SJSA1 (cell line): ENCODE results near the gene EFCAB3. TPM values are rescaled to one million over a fixed set of nuclear protein-coding genes. Genes with fewer than 3 reads are reported as not detected.
"Not testable (repeated sequence)": the region's sequence is repeated elsewhere in the genome, so short reads cannot be mapped to it uniquely, and the experiment has no call there.

Source experiments
- DNase-seq, 2 experiments: peaks; one replicate each; pipeline ENCODE4 v3.0.0-alpha.2; 2015 to 2020; ENCODE audit warnings: low spot score in 2 of 2, low read depth in 1 of 2
- H3K27ac ChIP-seq: fragments of 250-450 bp; sonication (Bioruptor Pico); 2 replicates; pipeline ENCODE4 v1.5.1; 2020; ENCODE audit warnings: mild to moderate bottlenecking, moderate library complexity
- H3K27me3 ChIP-seq: fragments of 250-450 bp; sonication (Bioruptor Pico); replicated peaks from 2 replicates; pipeline ENCODE4 v1.5.1; 2020; ENCODE audit warnings: mild to moderate bottlenecking, moderate library complexity
- H3K36me3 ChIP-seq: fragments of 250-450 bp; sonication (Bioruptor Pico); 2 replicates; pipeline ENCODE4 v1.5.1; 2020; ENCODE audit warnings: mild to moderate bottlenecking
- H3K4me1 ChIP-seq: fragments of 250-450 bp; sonication (Bioruptor Pico); replicated peaks from 2 replicates; pipeline ENCODE4 v1.6.1; 2021; ENCODE audit warnings: mild to moderate bottlenecking
- H3K4me3 ChIP-seq: fragments of 250-450 bp; sonication (Bioruptor Pico); 2 replicates; pipeline ENCODE4 v1.5.1; 2020; ENCODE audit warnings: mild to moderate bottlenecking
- H3K9me3 ChIP-seq: fragments of 250-450 bp; sonication (Bioruptor Pico); replicated peaks from 2 replicates; pipeline ENCODE4 v1.5.1; 2020; ENCODE audit warnings: mild to moderate bottlenecking
- total RNA-seq: library from RNA; depleted of rRNA; stranded (reverse); fragments of >200 nt; shearing (Covaris generic); gene quantifications from 2 replicates; pipeline ENCODE4 v1.2.3, GENCODE V29; 2014; rRNA removed

Gene EFCAB3
- not detected in 2 replicates for total RNA-seq

DNA sequence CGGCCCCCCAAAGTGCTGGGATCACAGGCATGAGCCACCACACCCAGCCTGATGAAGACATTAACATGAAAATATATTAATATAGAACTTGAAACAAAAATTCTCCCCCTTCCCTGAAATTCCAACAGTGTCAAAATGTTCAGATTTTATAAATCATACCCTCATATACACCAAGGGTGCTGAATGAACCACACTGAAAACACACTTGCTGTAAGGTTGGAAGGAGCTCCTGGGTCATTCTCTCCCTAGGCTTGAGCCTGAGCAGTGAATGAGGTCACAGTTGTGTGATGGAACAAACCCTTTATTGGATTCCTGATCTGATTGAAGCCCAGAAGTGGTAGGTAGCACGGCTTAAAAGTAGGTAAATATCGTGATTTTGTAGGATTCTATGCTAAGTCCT, at the start of gene EFCAB3:
Gene EFCAB3 (plus strand): TSS at position 301 of the 400 bp plus-strand sequence. CDS start 2,427 bp downstream, outside the sequence.
- no peaks in the 10 kb centered on the region for H3K4me1 ChIP-seq
- H3K27me3 ChIP-seq: peaks cover 44% of the 10 kb centered on the region
- H3K27ac ChIP-seq: no peak within 1 kb of the TSS
- no peak within 1 kb of the TSS for H3K4me3 ChIP-seq
- H3K36me3 ChIP-seq: no peaks in the 10 kb centered on the region
- DNase-seq: no peak
- no peaks in the 10 kb centered on the region for H3K9me3 ChIP-seq

DNA sequence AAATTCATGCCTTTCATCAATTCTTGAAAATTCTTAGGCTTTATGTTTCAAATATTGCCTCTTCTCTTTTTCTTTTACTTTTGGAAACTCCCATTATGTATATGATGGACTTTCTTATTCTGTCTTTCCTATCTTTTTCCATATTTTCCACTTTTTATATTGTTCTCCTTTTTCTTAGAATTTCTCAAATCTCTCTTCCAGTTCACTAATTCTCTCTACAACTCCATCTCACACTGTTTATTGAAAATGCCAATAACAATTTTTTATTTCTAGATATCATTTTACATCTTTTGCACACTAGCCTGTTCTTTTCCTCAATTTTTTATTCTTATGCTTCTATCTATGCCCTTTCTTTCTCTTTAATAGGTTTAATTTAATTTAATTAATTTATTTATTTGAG, 43.8 kb upstream of the EFCAB3 start:
- H3K27ac ChIP-seq: no peak overlapping the region
- no peak for DNase-seq
- no peaks in the 10 kb centered on the region for H3K9me3 ChIP-seq
- H3K27me3 ChIP-seq: no peaks in the 10 kb centered on the region
- no peaks in the 10 kb centered on the region for H3K4me1 ChIP-seq
- no peak overlapping the region for H3K4me3 ChIP-seq
- H3K36me3 ChIP-seq: no peaks in the 10 kb centered on the region

DNA sequence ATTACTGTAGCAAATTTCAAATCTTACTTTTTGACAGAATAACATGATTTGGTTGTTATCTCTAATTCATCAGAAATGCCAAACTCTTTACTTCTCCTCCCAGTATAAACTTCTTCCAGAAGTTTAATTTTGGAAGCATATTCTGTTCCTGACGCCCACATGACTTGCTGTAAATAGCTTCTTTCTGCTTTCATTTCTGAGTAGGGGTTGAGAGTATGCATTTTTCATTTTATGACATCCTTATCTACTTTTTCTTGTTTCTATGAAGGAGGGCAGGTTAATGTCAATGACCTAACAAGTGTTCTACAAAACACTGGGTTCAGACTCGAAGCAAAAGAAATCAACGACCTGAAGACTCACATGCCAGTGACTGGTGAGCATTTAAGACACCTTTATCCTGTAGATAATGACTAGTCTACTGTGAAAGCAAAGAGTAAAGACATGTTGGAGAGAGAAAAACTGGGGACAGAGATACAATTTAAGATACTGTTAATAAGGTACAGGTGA, 36.5 kb upstream of the EFCAB3 start:
- Histone ChIP-seq H3K9me3 (no peaks in the 10 kb centered on the region), H3K27ac (no peak overlapping the region), H3K4me1 (no peaks in the 10 kb centered on the region), H3K36me3 (no peaks in the 10 kb centered on the region), H3K4me3 (no peak overlapping the region), H3K27me3 (no peaks in the 10 kb centered on the region; the same call in 1 of the 2 replicates)
- no peak for DNase-seq

DNA sequence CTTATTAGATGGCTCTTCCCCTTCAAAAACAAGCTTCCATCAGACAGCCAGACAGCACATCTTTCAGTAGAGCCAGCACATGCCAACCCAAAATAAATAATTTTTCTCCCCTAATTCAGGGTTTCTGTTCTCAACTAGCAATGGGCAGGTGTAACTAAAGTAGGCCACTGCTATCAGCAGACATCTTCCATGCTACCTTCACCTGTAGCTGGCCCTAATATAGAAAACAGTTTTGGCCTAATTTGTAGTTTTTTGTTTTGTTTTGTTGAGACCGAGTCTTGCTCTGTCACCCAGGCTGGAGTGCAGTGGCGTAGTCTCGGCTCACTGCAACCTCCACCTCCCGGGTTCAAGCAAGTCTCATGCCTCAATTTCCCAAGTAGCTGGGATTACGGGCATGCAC, 29.2 kb upstream of the EFCAB3 start:
- Histone ChIP-seq H3K4me3 (no peak overlapping the region), H3K4me1 (no peaks in the 10 kb centered on the region), H3K9me3 (no peaks in the 10 kb centered on the region), H3K27ac (no peak overlapping the region), H3K36me3 (no peaks in the 10 kb centered on the region), H3K27me3 (peaks cover 8% of the 10 kb centered on the region)
- DNase-seq: no peak

DNA sequence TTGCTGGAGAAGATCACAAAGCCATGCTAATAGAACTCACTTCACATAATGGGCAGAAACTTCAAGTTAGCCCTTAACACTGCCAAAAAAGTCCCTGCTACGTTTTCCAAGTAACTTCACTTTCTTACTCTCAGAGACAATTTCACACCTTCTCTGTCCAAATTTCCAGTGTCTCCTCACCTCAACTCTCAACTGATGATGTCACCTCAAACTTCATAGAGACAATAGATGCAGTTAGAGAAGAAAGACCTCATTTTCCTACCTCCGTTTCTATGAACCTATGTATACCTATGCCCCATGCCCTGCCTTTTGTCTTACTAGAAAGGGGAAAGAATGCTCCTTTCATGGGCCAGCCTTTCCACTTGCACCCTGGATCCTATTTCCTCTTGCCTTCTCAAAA, 14.2 kb upstream of the EFCAB3 start:
- Histone ChIP-seq H3K9me3 (no peaks in the 10 kb centered on the region), H3K27me3 (no peaks in the 10 kb centered on the region), H3K4me1 (no peaks in the 10 kb centered on the region), H3K36me3 (no peaks in the 10 kb centered on the region), H3K4me3 (no peak overlapping the region), H3K27ac (no peak overlapping the region)
- DNase-seq: no peak

DNA sequence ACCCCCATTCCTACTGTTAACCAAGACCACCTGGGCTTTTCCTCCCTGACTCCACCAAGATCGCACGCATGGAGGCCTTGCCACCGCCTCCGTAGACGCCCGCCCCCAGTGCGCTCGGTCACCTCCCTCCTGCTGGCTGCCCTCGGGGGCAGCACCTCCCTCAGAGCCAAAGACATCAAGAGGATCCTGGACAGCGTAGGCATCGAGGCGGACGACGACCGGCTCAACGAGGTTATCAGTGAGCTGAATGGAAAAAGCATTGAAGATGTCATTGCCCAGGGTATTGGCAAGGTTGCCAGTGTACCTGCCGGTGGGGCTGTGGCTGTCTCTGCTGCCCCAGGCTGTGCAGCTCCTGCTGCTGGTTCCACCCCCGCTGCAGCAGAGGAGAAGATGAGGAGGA, 1.2 kb downstream of the EFCAB3 start:
- H3K9me3 ChIP-seq: no peaks in the 10 kb centered on the region
- H3K4me3 ChIP-seq: no peak overlapping the region
- peaks cover 40% of the 10 kb centered on the region for H3K27me3 ChIP-seq
- no peak for DNase-seq
- no peaks in the 10 kb centered on the region for H3K36me3 ChIP-seq
- H3K4me1 ChIP-seq: no peaks in the 10 kb centered on the region
- no peak overlapping the region for H3K27ac ChIP-seq

DNA sequence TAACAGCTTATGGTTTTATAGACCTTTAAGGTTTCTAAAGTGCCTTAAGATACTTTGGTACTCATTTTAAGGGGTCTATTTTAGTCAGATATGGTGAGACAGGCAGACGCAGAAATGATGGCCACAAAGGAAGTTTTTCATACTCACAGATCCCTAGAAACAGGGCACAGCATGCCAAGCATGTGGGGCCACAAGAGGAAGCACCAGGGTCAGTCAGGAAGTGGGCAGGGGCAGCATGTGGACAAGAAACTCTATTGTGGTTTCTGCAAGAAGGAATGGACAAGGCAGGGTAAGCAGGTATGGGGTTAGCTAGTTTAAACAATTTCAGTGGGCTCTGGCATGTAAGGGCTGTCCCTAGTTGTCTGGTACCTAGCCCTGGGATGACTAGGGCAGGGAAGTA, 8.5 kb downstream of the EFCAB3 start:
- no peak overlapping the region for H3K27ac ChIP-seq
- H3K9me3 ChIP-seq: no peaks in the 10 kb centered on the region
- H3K36me3 ChIP-seq: no peaks in the 10 kb centered on the region
- peaks cover 31% of the 10 kb centered on the region for H3K27me3 ChIP-seq
- DNase-seq: no peak
- no peaks in the 10 kb centered on the region for H3K4me1 ChIP-seq
- no peak overlapping the region for H3K4me3 ChIP-seq

DNA sequence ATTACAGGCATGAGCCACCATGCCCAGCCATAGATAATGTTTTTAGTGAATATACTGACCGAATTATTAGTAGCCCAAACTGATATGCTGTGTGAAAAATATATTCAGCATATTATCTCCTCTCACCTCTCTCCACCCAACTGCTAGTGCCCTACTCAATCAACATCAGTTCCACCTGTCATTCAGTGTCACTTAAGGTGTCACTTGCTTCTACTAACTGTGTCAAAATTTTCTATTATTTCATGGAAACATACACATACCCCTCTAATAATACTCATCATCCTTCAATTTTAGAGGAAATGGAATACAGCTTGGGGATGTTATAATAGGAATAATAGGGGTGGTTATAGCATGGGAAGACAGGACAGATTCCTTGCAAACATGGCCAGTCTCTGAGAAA, 12.6 kb downstream of the EFCAB3 start:
- H3K27ac ChIP-seq: no peak overlapping the region
- no peaks in the 10 kb centered on the region for H3K4me1 ChIP-seq
- no peaks in the 10 kb centered on the region for H3K9me3 ChIP-seq
- no peak for DNase-seq
- H3K4me3 ChIP-seq: no peak overlapping the region
- H3K36me3 ChIP-seq: no peaks in the 10 kb centered on the region
- peaks cover 22% of the 10 kb centered on the region; the same call in 1 of the 2 replicates for H3K27me3 ChIP-seq

DNA sequence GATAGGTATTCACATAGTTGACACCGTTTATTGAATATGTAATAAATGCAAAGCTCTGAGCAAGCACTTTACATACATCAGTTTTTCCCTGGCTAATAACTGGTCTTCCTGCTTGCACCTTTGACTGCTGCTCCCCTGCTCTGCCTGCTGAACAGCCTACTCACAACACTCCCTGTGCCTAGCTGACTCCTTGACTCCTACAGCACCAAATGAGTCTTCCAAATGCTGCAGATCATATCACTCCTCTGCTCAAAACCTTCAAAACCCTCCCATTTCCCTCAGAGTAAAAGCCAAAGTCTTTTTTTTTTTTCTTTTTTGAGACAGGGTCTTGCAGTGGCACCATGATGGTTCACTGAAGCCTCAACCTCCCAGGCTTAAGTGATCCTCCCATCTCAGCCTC, 18.5 kb downstream of the EFCAB3 start:
- H3K27ac ChIP-seq: no peak overlapping the region
- H3K4me1 ChIP-seq: no peaks in the 10 kb centered on the region
- no peaks in the 10 kb centered on the region for H3K9me3 ChIP-seq
- no peak overlapping the region for H3K4me3 ChIP-seq
- DNase-seq: no peak
- no peaks in the 10 kb centered on the region for H3K36me3 ChIP-seq
- H3K27me3 ChIP-seq: peaks cover 16% of the 10 kb centered on the region; the same call in 1 of the 2 replicates

DNA sequence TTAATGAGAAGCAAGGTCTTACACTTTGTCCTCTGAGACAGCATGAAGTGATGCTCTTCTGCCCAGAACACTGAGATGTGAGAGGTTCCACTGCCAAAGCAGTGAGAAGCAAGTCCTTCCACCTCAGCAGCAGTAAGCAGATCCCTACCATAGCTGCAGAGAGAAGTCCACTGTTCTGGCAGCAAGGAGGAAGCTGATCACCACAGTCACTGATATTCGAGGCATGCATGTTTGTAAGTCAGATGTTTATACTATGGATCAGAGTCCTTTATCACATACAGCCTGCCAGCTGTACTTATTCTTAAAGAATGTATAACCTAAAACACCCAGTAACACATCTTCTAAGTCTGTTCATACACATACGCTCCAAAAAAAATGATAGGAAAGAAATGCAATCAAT, 25.1 kb downstream of the EFCAB3 start:
- Histone ChIP-seq H3K9me3 (no peaks in the 10 kb centered on the region), H3K4me3 (no peak overlapping the region), H3K27me3 (peaks cover 18% of the 10 kb centered on the region; the same call in 1 of the 2 replicates), H3K4me1 (no peaks in the 10 kb centered on the region), H3K27ac (no peak overlapping the region), H3K36me3 (no peaks in the 10 kb centered on the region)
- no peak for DNase-seq

DNA sequence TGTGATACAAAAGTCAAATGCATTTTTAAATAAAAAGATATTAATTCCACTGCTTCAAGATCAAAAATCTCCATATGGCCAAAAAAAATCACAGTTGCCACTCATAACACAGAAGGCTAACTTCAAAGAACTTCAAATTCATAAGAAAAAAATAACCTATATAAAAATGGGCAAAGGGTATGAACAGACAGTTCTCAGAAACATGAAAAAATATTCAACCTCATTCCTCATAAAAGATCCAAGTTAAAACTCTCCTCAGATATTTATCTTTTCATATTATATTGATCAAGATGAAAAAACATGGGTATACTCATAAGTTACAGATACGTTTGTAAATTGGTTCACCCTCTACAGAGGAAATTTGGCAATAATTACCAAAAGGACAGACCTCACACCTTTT, 32.7 kb downstream of the EFCAB3 start:
- not testable (repeated sequence) for H3K27ac ChIP-seq, H3K4me1 ChIP-seq, H3K9me3 ChIP-seq, DNase-seq, H3K4me3 ChIP-seq, H3K27me3 ChIP-seq, H3K36me3 ChIP-seq

DNA sequence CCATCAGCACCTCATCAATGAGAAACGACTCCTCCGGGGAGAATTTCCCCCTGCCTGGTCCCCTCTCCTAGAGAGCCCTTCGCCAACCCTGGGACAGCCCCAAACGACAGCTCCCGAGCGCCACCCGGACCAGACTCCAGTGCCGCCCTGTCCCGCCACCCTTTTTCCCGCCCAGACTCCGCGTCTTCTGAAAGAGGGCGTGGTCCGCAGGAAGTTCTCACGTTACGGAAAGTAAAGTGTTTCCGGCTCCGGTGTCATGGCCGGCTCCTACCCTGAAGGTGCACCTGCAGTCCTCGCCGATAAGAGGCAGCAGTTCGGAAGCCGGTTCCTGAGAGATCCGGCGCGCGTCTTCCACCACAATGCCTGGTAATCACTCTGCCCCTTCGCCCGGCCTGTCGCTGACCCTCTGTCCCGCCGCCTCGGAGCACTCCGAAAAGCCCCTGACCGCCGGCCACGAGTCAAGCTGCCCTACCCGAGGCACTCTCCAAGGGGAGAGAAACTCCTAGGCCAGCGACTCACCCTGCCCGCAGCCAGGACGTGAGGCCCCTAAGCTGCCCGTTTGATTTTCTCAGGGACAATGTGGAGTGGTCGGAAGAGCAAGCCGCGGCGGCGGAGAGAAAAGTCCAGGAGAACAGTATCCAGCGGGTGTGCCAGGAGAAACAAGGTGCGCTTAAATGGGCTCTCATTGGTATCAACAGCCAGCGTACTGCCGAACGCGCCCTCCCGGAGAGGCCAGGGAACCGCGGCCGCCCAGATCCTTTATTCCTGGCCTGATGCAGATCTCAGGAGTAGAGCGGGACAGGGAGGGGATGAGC, 43.5 kb downstream of the EFCAB3 start, which contains the start of gene METTL2A:
Gene METTL2A (plus strand): TSS at position 251 of the 815 bp plus-strand sequence. CDS start 6 bp downstream, at position 257.
- not testable (repeated sequence) for H3K9me3 ChIP-seq, H3K27me3 ChIP-seq, H3K36me3 ChIP-seq, H3K4me1 ChIP-seq
- Histone ChIP-seq H3K27ac (peak within 1 kb of the TSS; percentile 58; the same call in 1 of the 2 replicates), H3K4me3 (peak within 1 kb of the TSS; percentile 52)
- DNase-seq: peak; percentile 84 to 93

DNA sequence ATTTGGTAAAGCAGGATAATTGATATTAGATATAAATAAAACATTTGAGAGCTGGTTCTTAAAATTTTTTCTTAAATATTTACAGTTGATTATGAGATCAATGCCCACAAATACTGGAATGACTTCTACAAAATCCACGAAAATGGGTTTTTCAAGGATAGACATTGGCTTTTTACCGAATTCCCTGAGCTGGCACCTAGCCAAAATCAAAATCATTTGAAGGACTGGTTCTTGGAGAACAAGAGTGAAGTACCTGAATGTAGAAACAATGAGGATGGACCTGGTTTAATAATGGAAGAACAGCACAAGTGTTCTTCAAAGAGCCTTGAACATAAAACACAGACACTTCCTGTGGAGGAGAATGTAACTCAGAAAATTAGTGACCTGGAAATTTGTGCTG, 45.9 kb downstream of the EFCAB3 start:
- H3K27ac ChIP-seq, H3K4me3 ChIP-seq, H3K36me3 ChIP-seq, H3K4me1 ChIP-seq, H3K27me3 ChIP-seq, DNase-seq, H3K9me3 ChIP-seq: not testable (repeated sequence)

DNA sequence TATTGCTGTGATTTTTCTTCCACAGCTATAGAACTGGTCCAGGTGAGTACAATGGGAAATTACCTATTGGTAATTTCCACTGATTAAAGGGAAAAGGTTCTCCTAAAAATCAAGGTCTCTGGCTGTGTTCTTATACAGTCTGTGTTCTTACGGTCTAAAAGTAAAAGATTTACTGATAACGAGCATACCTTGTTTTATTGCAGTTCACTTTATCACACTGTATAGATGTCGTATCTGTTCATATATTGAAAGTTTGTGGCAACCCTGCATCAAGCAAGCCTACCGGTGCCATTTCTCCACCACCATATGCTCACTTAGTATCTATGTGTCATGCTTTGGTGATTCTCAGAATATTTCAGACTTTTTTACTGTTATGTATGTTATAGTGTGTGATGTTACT, 54.9 kb downstream of the EFCAB3 start:
- not testable (repeated sequence) for H3K9me3 ChIP-seq, H3K4me1 ChIP-seq, H3K4me3 ChIP-seq, H3K27ac ChIP-seq, DNase-seq, H3K27me3 ChIP-seq
- peaks cover 11% of the 10 kb centered on the region; the same call in 1 of the 2 replicates for H3K36me3 ChIP-seq
